OCI-LY3 (cell line): Measurements from ENCODE around the gene PRKX.

Source experiments
- H2AFZ ChIP-seq: fragments of 200-600, 300-600 bp; shearing (Covaris generic); 2 replicates; pipeline ENCODE4 v1.6.0; 2014; ENCODE audit warnings: antibody characterized with exemption, low read depth, low read length
- H3K27ac ChIP-seq: fragments of 200-600, 300-600 bp; sonication (generic); 2 replicates; pipeline ENCODE4 v1.5.1; 2014; ENCODE audit warnings: mild to moderate bottlenecking, low read length, moderate library complexity, mixed read lengths
- H3K27me3 ChIP-seq: fragments of 200-600, 300-600 bp; sonication (generic); 2 replicates; pipeline ENCODE4 v1.6.1; 2014; ENCODE audit warnings: low read depth, low read length, mixed read lengths
- H3K36me3 ChIP-seq: fragments of 200-600, 300-600 bp; sonication (generic); replicated peaks from 2 replicates; pipeline ENCODE3; 2014; ENCODE audit warnings: low read depth, low read length, mixed read lengths
- H3K4me1 ChIP-seq: fragments of 300-600, 200-600 bp; sonication (generic); 2 replicates; pipeline ENCODE4 v1.6.1; 2014; ENCODE audit warnings: low read length, mixed read lengths
- H3K4me2 ChIP-seq: fragments of 200-600, 300-600 bp; sonication (generic); 2 replicates; pipeline ENCODE4 v1.6.1; 2014; ENCODE audit warnings: low read length, mixed read lengths
- H3K4me3 ChIP-seq: fragments of 300-600, 200-600 bp; sonication (generic); 2 replicates; pipeline ENCODE4 v1.5.1; 2014; ENCODE audit warnings: antibody characterized with exemption, mild to moderate bottlenecking, low read length, moderate library complexity
- H3K79me2 ChIP-seq: fragments of 300-600, 200-600 bp; shearing (Covaris generic); 2 replicates; pipeline ENCODE4 v1.6.1; 2014; ENCODE audit warnings: mild to moderate bottlenecking, low read length, mixed read lengths
- H3K9ac ChIP-seq: fragments of 300-600, 200-600 bp; shearing (Covaris generic); 2 replicates; pipeline ENCODE4 v1.6.0; 2014; ENCODE audit warnings: mild to moderate bottlenecking, low read length, moderate library complexity
- H3K9me3 ChIP-seq: fragments of 200-600, 300-600 bp; shearing (Covaris generic); 2 replicates; pipeline ENCODE4 v1.6.1; 2014; ENCODE audit warnings: low read length, mixed read lengths; ENCODE audit not compliant: insufficient read depth
- H4K20me1 ChIP-seq: fragments of 200-600, 300-600 bp; sonication (generic); 2 replicates; pipeline ENCODE4 v1.6.1; 2016; ENCODE audit warnings: low read length, mixed read lengths; ENCODE audit not compliant: insufficient read depth
- EZH2phosphoT487 ChIP-seq: fragments of 200-600 bp; shearing (Covaris generic); IDR thresholded peaks from 2 replicates; pipeline ENCODE4 v1.6.1; 2018; ENCODE audit warnings: antibody characterized with exemption, mixed run types, low read depth
- TF ChIP-seq, protein P1 (sequence below): fragments of 200-600, 300-600 bp; sonication (generic); IDR thresholded peaks from 2 replicates; pipeline ENCODE4 v1.5.1; 2014; ENCODE audit warnings: antibody characterized with exemption, low read length, low read depth

The PRKX gene

DNA sequence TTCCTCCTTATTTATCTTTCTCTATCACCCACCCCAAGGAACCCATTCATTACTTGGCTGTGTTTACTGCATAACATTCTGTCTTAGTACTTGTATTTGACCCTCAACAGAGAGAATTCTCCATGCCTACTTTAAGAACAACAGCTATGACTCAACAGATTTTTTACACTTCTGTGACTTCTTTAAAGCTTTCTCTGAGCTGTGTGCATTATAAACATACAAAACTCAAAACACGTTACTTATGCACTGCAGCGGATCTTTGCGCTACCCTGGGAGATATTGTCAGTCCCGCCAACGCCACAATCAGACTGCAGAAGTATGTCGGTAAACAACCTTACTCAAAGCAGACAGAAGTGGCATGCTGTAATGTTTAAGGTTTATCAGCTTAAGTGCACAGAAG is 35.1 kb downstream of the PRKX start:
- no peaks in the 10 kb centered on the region for H3K9me3 ChIP-seq
- H3K27ac ChIP-seq: no peak overlapping the region
- TF ChIP-seq, protein P1, sequence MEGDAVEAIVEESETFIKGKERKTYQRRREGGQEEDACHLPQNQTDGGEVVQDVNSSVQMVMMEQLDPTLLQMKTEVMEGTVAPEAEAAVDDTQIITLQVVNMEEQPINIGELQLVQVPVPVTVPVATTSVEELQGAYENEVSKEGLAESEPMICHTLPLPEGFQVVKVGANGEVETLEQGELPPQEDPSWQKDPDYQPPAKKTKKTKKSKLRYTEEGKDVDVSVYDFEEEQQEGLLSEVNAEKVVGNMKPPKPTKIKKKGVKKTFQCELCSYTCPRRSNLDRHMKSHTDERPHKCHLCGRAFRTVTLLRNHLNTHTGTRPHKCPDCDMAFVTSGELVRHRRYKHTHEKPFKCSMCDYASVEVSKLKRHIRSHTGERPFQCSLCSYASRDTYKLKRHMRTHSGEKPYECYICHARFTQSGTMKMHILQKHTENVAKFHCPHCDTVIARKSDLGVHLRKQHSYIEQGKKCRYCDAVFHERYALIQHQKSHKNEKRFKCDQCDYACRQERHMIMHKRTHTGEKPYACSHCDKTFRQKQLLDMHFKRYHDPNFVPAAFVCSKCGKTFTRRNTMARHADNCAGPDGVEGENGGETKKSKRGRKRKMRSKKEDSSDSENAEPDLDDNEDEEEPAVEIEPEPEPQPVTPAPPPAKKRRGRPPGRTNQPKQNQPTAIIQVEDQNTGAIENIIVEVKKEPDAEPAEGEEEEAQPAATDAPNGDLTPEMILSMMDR: no peak
- TF ChIP-seq EZH2phosphoT487: no peak
- H3K36me3 ChIP-seq: no peaks in the 10 kb centered on the region
- no peaks in the 10 kb centered on the region for H3K27me3 ChIP-seq
- H3K4me3 ChIP-seq: no peak overlapping the region
- no peak overlapping the region for H2AFZ ChIP-seq
- H4K20me1 ChIP-seq: 0 out of 2 replicates have a peak, but pooled peaks cover 5% of the 10 kb centered on the region
- H3K4me2 ChIP-seq: no peak overlapping the region
- no peaks in the 10 kb centered on the region for H3K79me2 ChIP-seq
- no peak overlapping the region for H3K9ac ChIP-seq
- H3K4me1 ChIP-seq: no peaks in the 10 kb centered on the region

DNA sequence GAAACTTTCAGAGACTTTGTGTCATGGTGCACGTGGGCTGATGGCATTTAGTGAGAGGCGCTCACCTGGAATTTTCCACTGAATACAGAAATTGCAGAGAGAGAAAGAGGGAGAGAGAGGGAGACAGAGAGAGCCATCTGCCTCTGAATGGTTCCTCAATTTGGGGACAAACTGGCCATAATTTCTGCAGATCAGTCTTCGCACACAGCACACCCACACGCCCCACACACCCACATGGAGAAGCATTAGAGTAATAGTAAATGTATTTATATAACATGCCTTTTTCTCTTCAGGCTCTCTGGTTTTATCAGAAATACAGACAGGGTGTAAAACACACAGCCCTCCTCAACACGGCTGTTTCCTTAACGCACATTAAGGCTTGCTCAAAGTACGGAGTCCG is 38.6 kb downstream of the PRKX start:
- no peak overlapping the region for H3K4me3 ChIP-seq
- no peaks in the 10 kb centered on the region for H3K4me1 ChIP-seq
- H3K79me2 ChIP-seq: no peaks in the 10 kb centered on the region
- TF ChIP-seq EZH2phosphoT487: no peak
- TF ChIP-seq, protein P1: no peak
- no peaks in the 10 kb centered on the region for H3K9me3 ChIP-seq
- H4K20me1 ChIP-seq: 0 out of 2 replicates have a peak, but pooled peaks cover 5% of the 10 kb centered on the region
- H3K27ac ChIP-seq: no peak overlapping the region
- H3K4me2 ChIP-seq: no peak overlapping the region
- no peak overlapping the region for H2AFZ ChIP-seq
- no peak overlapping the region for H3K9ac ChIP-seq
- H3K36me3 ChIP-seq: no peaks in the 10 kb centered on the region
- no peaks in the 10 kb centered on the region for H3K27me3 ChIP-seq

DNA sequence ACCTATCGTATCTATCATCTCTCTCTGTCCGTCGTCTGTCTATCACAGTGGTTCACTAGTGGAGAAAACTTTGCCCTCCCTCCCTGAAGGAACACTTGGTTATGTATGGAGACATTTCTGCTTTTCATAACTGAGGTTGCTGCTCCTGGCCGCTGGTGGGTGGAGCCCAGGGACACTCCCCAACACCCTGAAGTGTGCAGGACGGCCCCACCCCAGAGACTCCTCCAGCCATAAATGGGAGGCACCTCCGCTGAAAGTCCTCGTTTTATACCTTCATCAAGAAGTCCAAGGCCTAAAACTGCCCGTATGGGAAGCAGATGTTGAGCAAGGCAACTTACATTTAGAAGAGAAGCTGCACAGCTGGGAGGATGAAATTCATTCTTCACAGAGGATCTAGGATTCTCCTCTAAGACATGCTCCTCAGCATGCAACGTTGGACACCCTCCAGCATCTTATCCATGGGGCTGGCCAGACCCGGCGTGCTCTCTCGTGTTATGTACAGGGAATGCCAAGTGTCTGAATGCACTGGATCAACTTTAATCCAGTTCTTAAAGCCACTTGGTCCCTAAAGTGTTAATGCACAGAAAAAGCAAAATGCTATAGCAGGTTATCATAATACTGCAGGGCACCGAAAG is 43.5 kb downstream of the PRKX start:
- Histone ChIP-seq H3K4me2 (no peak overlapping the region), H3K79me2 (no peaks in the 10 kb centered on the region), H3K9ac (no peak overlapping the region), H3K27ac (no peak overlapping the region), H3K27me3 (no peaks in the 10 kb centered on the region), H4K20me1 (no peaks in the 10 kb centered on the region), H3K4me1 (no peaks in the 10 kb centered on the region), H3K36me3 (no peaks in the 10 kb centered on the region), H2AFZ (no peak overlapping the region), H3K9me3 (no peaks in the 10 kb centered on the region), H3K4me3 (no peak overlapping the region)
- TF ChIP-seq EZH2phosphoT487: no peak
- TF ChIP-seq, protein P1: no peak

DNA sequence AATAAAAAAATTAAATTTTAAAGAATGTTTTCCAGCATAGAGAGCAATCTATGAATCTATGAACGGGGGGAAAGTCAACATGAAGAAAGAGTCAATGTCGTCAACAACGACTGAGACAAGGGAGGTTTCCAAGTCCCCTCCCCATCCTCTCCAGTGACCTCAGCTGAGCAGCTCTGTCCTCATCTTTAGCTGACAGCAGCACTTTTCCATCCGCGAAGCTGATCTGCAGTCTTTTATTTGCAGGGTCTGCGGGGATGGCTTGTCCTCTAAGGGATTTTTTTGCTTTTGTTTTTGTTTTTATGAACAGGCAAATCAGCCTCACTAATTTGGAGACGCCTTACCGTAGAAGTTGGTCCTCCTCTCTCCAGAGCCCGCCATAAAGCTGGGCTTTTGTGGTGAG is 46.5 kb downstream of the PRKX start:
- Histone ChIP-seq H4K20me1 (no peaks in the 10 kb centered on the region), H3K4me1 (peaks cover 9% of the 10 kb centered on the region), H3K4me2 (no peak overlapping the region), H3K4me3 (no peak overlapping the region), H3K36me3 (no peaks in the 10 kb centered on the region), H3K9me3 (no peaks in the 10 kb centered on the region), H3K79me2 (no peaks in the 10 kb centered on the region), H3K27me3 (no peaks in the 10 kb centered on the region), H3K9ac (no peak overlapping the region), H3K27ac (no peak overlapping the region), H2AFZ (no peak overlapping the region)
- no peak for TF ChIP-seq EZH2phosphoT487
- TF ChIP-seq, protein P1: no peak
